Measurements from ENCODE around the gene EML4. TPM values are rescaled to one million over a fixed set of nuclear protein-coding genes. Genes with fewer than 3 reads are reported as not detected.
A peak's percentile ranks its signal among the peaks of the same experiment; 100 is the strongest.

Gene EML4
- total RNA-seq, 1 donor from 2014 or later = 167 TPM

- peaks cover 8% of the 10 kb centered on the region for H3K36me3 Mint-ChIP-seq
- H3K36me3 ChIP-seq = peaks cover 3% of the 10 kb centered on the region
- no peaks in the 10 kb centered on the region for H3K9me3 Mint-ChIP-seq
- H3K9ac ChIP-seq = no peak overlapping the region
- H3K4me3 ChIP-seq = no peak overlapping the region
- H4K20me1 ChIP-seq (ENCODE audit: low read depth) = no peaks in the 10 kb centered on the region
- no peaks in the 10 kb centered on the region for H3K27me3 ChIP-seq
- no peaks in the 10 kb centered on the region for H3K79me2 ChIP-seq (ENCODE audit: low read depth)
- no peak overlapping the region for H2AFZ ChIP-seq (replicated peaks)
- DNase-seq (ENCODE audit: low spot score) = peak; percentile 4
- H3K4me1 Mint-ChIP-seq = no peaks in the 10 kb centered on the region
- H3K4me3 Mint-ChIP-seq = no peak overlapping the region
- H3K27ac ChIP-seq = no peak overlapping the region
- H3K27me3 Mint-ChIP-seq (ENCODE audit: insufficient read depth, low read depth) = no peaks in the 10 kb centered on the region
- TF ChIP-seq EZH2 (IDR thresholded peaks at IDR 0.05) (no peak), CTCF (IDR thresholded peaks at IDR 0.05) (no peak), EZH2phosphoT487 (IDR thresholded peaks at IDR 0.05) (no peak)
- H3F3A ChIP-seq (ENCODE audit: low read depth) = no peaks in the 10 kb centered on the region
- H3K4me1 ChIP-seq = no peaks in the 10 kb centered on the region
- H3K4me2 ChIP-seq = no peak overlapping the region
- H3K27ac Mint-ChIP-seq = no peak overlapping the region
- no peaks in the 10 kb centered on the region for H3K9me3 ChIP-seq (ENCODE audit: low read depth)
These were observed 105.7 kb downstream of the EML4 start for GRCh38 chr2:42274863-42275262.

GRCh38 chr2:42281416-42282081 is 112.4 kb downstream of the EML4 start:
- Mint-ChIP-seq H3K36me3 (peaks cover 17% of the 10 kb centered on the region), H3K9me3 (no peaks in the 10 kb centered on the region), H3K27me3 (ENCODE audit: insufficient read depth, low read depth) (no peaks in the 10 kb centered on the region), H3K4me3 (no peak overlapping the region), H3K4me1 (no peaks in the 10 kb centered on the region), H3K27ac (no peak overlapping the region)
- TF ChIP-seq CTCF (IDR thresholded peaks at IDR 0.05) = no peak
- Histone ChIP-seq H3K9ac (no peak overlapping the region), H3K27ac (no peak overlapping the region), H3K79me2 (ENCODE audit: low read depth) (no peaks in the 10 kb centered on the region), H3K4me1 (no peaks in the 10 kb centered on the region), H3K9me3 (ENCODE audit: low read depth) (no peaks in the 10 kb centered on the region), H3F3A (ENCODE audit: low read depth) (peaks cover 11% of the 10 kb centered on the region), H3K4me2 (no peak overlapping the region), H3K36me3 (peaks cover 3% of the 10 kb centered on the region), H3K4me3 (no peak overlapping the region), H4K20me1 (ENCODE audit: low read depth) (no peaks in the 10 kb centered on the region), H3K27me3 (no peaks in the 10 kb centered on the region), H2AFZ (replicated peaks) (no peak overlapping the region)
- DNase-seq (ENCODE audit: low spot score) = no peak

- Histone ChIP-seq H3K9me3 (ENCODE audit: low read depth) (no peaks in the 10 kb centered on the region), H3K4me1 (no peaks in the 10 kb centered on the region), H3K4me2 (no peak overlapping the region), H3K27me3 (no peaks in the 10 kb centered on the region), H3K9ac (no peak overlapping the region), H3K4me3 (no peak overlapping the region), H4K20me1 (ENCODE audit: low read depth) (no peaks in the 10 kb centered on the region), H2AFZ (replicated peaks) (no peak overlapping the region), H3K36me3 (peaks cover 8% of the 10 kb centered on the region), H3K79me2 (ENCODE audit: low read depth) (no peaks in the 10 kb centered on the region), H3K27ac (no peak overlapping the region), H3F3A (ENCODE audit: low read depth) (peaks cover 11% of the 10 kb centered on the region)
- no peaks in the 10 kb centered on the region for H3K4me1 Mint-ChIP-seq
- H3K9me3 Mint-ChIP-seq = no peaks in the 10 kb centered on the region
- no peak overlapping the region for H3K27ac Mint-ChIP-seq
- H3K27me3 Mint-ChIP-seq (ENCODE audit: insufficient read depth, low read depth) = no peaks in the 10 kb centered on the region
- H3K36me3 Mint-ChIP-seq = peaks cover 16% of the 10 kb centered on the region
- no peak overlapping the region for H3K4me3 Mint-ChIP-seq
- no peak for DNase-seq (ENCODE audit: low spot score)
- TF ChIP-seq EZH2phosphoT487 (IDR thresholded peaks at IDR 0.05) = no peak
These were observed 114.9 kb downstream of the EML4 start for GRCh38 chr2:42284019-42284418.

- Mint-ChIP-seq H3K36me3 (peaks cover 14% of the 10 kb centered on the region), H3K4me3 (no peak overlapping the region), H3K9me3 (no peaks in the 10 kb centered on the region), H3K27ac (no peak overlapping the region), H3K4me1 (no peaks in the 10 kb centered on the region), H3K27me3 (ENCODE audit: insufficient read depth, low read depth) (no peaks in the 10 kb centered on the region)
- H3K9me3 ChIP-seq (ENCODE audit: low read depth) = no peaks in the 10 kb centered on the region
- H3K9ac ChIP-seq = no peak overlapping the region
- H3K4me1 ChIP-seq = no peaks in the 10 kb centered on the region
- no peaks in the 10 kb centered on the region for H3K27me3 ChIP-seq
- no peak overlapping the region for H3K27ac ChIP-seq
- peaks cover 11% of the 10 kb centered on the region for H3F3A ChIP-seq (ENCODE audit: low read depth)
- no peak overlapping the region for H3K4me3 ChIP-seq
- H3K79me2 ChIP-seq (ENCODE audit: low read depth) = no peaks in the 10 kb centered on the region
- DNase-seq (ENCODE audit: low spot score) = no peak
- H2AFZ ChIP-seq (replicated peaks) = no peak overlapping the region
- H4K20me1 ChIP-seq (ENCODE audit: low read depth) = no peaks in the 10 kb centered on the region
- no peak overlapping the region for H3K4me2 ChIP-seq
- H3K36me3 ChIP-seq = peaks cover 10% of the 10 kb centered on the region
- no peak for TF ChIP-seq CTCF (IDR thresholded peaks at IDR 0.05)
- no peak for TF ChIP-seq EZH2 (IDR thresholded peaks at IDR 0.05)
- no peak for TF ChIP-seq EZH2phosphoT487 (IDR thresholded peaks at IDR 0.05)
These were observed 117.3 kb downstream of the EML4 start for GRCh38 chr2:42286268-42286946.

All from neural progenitor cell (in vitro differentiated cells).